GM12864 (cell line): Measurements from ENCODE around the gene CHCHD3.
"Not testable (repeated sequence)": the region's sequence is repeated elsewhere in the genome, so short reads cannot be mapped to it uniquely, and the experiment has no call there.

Source experiments
- DNase-seq: peaks from one replicate; pipeline ENCODE4 v3.0.0-alpha.2; 2011; ENCODE audit warnings: low read depth
- H3K4me3 ChIP-seq: 2 replicates; pipeline ENCODE4 v1.5.1; 2011; ENCODE audit warnings: mild to moderate bottlenecking, low read depth, low read length, control low read depth
- CTCF ChIP-seq: IDR thresholded peaks from 2 replicates; pipeline ENCODE4 v1.5.1; 2011; ENCODE audit warnings: low read depth, mild to moderate bottlenecking, moderate library complexity, low read length, control low read depth, inconsistent platforms; ENCODE audit errors: missing control alignments

CHCHD3 gene

GRCh38 chr7:132901241-132901640 is 180.6 kb downstream of the CHCHD3 start:
- no peak for DNase-seq
- TF ChIP-seq CTCF = no peak
- no peak overlapping the region for H3K4me3 ChIP-seq

- no peak for TF ChIP-seq CTCF
- H3K4me3 ChIP-seq = no peak overlapping the region
- no peak for DNase-seq
Measured at GRCh38 chr7:132899833-132900232, 182.1 kb downstream of the CHCHD3 start.

- H3K4me3 ChIP-seq, DNase-seq: not testable (repeated sequence)
Measured at GRCh38 chr7:132898641-132899175, 183.2 kb downstream of the CHCHD3 start.

- no peak overlapping the region for H3K4me3 ChIP-seq
- no peak for DNase-seq
- no peak for TF ChIP-seq CTCF
Measured at GRCh38 chr7:132897093-132897687, 184.7 kb downstream of the CHCHD3 start.

- H3K4me3 ChIP-seq = no peak overlapping the region
- TF ChIP-seq CTCF = no peak
- DNase-seq = no peak
Measured at GRCh38 chr7:132895231-132895630, 186.7 kb downstream of the CHCHD3 start.

GRCh38 chr7:132893560-132893959 is 188.3 kb downstream of the CHCHD3 start:
- no peak for DNase-seq
- no peak for TF ChIP-seq CTCF
- H3K4me3 ChIP-seq = no peak overlapping the region

GRCh38 chr7:132892744-132893143 is 189.1 kb downstream of the CHCHD3 start:
- H3K4me3 ChIP-seq, DNase-seq: not testable (repeated sequence)

- no peak for TF ChIP-seq CTCF
- H3K4me3 ChIP-seq = no peak overlapping the region
- DNase-seq = no peak
Measured at GRCh38 chr7:132891554-132891953, 190.3 kb downstream of the CHCHD3 start.
